ENCODE data around the gene RIMBP2.
"Not testable (repeated sequence)": the region's sequence is repeated elsewhere in the genome, so short reads cannot be mapped to it uniquely, and the experiment has no call there.

The RIMBP2 gene

DNA sequence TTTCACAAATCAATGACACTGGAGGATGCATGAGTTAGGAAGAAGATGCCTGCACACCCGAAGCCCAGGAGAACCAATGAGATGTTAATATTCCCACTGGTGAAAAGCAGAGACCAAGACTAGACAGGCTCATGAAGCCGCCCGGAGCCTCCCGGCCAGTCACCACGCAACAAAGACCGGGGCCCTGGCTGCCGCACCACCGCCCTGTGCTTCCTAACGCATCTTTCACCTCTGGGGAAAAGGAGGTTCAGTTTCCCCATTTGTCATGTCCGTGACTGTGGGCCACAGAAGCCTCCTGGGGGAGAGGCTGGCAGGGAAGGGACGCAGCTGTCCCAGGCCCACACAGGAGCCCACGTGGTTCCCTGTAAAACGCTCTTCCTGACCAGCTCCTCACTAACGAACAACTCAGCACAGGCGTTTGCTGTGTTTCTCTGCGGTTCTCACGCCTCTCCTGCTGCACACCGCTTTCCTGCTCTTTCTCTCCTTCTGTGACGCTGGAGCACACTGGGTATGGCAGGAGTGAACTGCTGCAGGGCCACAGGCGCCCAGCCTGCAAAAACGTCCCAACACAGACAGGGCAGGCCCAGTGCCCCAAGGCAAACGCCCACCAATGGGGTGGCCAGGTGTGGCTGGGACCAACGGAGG lies 10.8 kb downstream of the RIMBP2 start:
- no peak for DNase-seq

DNA sequence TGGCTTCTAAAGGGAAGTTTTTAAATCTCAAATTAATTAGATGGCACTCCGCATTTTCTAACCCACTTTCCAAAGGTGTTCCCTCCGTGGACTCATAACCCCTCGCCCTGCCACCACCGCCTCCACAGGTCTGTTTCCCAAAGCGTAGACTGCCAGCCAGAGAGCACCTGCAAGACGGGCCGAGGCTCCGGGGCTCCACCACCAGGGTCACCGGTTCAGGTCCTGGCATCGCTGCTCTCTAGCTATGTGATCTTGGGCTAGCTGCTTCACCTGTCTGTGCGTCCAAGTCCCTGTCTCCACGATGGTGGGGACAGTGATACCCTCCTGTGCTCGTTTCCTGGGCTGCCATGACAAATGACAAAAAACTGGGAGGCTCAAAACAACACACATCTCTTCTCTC lies 11.5 kb downstream of the RIMBP2 start:
- no peak for DNase-seq

DNA sequence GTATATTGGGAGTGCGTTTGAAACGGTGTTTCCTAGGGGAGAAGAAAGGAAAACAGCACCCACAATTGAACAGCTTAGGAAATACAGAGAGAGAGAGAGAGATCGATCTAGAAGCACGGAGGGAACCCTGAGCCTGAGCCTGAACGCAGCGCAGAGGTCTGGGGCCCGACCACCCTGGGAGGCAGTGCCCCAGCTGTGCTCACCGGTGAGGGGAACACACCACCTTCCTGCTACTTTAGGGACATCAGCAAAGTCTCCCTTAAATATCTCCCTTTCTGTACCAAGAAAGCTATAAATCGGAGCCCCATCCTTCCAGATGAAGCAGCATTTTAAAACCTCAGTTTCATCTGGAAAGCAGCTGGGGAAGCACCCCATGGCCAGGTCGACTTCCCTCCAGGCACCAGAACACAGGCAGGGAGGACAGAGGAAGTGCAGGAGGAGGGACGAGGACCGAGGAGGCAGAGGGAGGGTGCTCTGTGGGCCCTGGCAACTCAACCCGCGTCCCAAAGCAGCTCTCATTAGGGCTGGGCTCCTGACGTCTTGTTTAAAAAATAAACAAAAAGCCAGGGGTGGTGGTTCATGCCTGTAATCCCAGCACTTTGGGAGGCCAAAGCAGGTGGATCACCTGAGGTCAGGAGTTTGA lies 12.2 kb downstream of the RIMBP2 start:
- DNase-seq, result no peak

DNA sequence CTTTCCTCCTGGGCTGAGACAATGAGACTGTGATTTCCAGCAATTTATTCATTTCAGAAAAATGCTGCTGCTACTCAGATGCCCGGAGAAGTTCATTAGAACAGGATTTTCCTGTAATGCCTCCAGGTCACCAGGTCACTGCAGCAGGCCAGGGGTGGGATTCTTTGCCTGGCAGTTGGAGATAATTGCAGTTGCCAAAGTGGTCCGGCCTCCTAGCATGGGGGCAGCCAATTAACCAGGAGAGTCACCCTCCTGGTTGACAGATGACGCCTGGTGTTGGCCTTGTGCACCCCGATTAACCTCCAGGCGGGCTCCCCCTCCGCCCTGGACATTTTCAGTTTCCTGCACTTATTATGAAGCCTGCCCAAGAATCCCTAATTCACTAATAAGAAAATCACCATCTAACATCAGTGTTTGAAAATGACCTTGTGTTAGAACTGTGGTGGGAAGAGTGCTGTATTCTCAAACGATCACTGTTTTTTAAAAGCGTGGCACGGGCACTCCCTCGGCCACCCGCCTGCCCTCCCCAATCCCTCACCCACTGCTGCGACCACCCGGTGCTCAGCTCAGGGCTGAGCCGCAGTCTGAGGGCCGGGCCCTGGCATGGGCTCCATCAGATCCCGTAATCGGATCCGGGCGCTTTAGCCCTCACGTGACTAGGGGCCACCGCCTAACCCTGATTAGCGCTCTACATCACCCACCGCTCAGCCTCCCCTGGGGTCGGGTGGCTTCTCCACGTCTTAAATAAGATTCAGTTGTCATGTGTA lies 12.9 kb downstream of the RIMBP2 start:
- DNase-seq, result no peak

DNA sequence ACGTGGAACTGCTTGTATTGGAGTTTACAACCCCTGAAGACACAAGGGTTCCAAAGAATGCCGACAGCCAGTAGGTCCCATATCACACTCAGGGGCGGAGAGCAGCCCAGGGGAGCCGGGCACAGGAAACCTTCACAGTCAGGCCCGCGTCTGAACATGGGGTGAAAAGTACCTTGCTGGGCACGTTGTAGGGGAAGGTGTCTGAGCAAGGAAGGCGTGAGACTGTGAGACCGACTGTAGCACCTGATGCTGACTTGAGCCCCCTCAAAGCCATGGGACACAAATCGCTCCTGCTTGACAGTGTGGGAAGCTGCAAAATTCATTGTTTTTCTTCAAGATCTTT lies 14.7 kb downstream of the RIMBP2 start:
- DNase-seq, result no peak

DNA sequence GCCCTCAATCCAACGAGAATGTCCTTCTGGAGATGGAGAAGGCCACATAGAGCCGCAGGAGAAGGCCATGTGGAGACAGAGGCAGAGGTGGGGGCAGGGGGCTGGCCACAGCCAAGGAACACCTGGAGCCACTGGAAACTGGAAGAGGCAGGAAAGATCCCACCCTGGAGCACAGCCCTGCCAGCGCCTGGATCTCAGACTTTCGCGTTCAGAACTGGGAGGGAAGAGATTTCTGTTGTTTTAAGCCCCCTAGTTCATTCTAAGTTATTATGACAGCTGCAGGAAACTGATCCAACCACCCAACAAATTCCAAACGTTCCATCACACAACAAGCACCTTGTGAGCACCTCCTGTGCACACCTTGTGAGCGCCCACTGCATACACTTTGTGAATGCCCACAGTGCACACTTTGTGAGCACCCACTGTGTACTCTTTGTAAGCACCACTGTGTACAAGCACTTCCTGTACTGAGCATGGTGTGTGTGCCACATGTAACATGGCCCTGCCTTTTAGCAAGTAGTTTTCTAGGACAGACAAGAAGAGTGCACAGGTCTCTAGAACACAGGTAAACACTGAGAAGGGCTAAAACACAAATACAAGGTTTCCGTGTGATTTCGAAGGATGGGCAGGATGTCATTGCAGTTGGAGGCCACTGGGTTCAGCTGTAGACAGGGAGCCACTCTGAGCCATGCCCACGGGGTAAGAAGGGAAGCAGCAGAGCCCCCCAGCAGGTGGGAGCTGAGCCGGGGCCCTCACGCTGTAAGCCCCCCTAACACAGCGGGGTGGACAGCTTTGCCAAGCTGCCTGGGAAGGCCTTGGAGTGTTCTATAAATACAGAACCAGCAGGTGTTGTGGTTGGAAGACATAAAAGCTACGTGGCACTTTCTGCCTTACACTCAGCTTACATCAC lies 15.4 kb downstream of the RIMBP2 start:
- no peak for DNase-seq

DNA sequence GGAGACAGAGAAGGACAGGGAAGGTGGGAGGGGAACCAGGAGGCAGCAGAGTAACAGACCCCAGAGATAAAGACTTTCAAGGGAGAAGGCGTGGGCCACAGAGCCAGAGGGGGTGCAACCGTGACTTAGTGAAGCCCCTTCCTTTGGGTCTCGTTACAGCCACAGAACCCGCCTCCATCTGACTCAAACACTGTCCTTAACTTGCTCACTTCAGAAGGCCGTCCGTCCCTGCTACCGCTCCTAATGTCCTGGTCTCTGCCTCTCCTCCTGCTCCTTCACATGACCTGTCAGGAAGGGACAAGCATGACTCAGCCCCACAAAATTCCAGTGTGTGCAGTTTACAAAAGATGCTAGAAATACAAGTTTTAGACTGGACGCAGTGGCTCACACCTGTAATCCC lies 18.0 kb downstream of the RIMBP2 start:
- DNase-seq, result no peak

DNA sequence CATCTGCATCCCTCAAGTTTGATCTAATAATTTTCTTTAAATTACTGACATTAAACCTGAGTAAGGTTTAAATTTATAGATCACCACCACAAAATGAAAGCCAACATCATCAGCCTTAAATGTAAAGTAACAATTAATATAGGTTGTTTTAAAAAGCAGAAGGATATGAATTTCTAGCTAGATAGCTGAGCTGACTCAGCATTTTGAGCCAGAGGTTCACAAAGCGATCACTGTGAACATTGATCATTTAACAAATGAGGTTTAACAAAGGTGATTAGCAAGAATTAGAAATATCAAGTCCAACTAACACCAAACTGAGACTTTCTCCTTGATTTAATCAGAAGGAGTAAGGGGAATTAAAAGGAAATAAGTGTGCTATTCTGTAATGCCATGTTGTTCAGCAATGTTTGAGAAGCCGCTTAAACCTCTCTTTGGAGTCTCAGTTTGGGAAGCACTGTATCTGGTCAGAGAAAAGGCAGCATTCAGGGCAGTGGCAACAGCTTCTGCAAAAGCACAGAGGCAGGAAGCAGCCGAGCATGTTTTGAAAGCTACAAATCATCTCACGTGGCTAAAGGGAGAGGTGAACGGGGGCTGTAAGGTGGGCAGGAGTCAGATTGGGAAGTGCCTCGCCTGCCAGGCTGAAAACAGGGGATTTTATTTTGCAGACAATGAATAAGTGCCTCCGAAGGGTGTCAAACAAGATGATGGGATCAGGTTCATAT lies 19.6 kb downstream of the RIMBP2 start:
- no peak for DNase-seq

DNA sequence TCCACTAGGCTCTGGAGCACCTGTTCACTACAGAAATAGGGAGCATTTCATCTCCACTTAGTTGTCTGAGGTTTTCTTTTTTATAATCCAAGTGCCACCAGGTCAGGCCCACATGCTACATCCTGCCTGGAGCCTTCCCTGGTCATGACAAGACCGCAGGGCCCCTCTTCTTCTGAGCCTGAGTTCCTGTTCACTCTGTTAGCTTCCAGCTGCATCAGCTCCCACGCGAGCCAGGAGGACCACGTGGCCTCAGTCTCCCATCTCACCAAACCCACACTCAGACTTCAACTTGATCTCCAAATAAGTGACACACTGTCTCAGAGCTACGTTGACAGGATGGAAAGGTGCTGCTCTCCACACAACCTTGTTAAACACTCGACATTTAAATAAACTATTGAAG lies 21.0 kb downstream of the RIMBP2 start:
- no peak for DNase-seq

DNA sequence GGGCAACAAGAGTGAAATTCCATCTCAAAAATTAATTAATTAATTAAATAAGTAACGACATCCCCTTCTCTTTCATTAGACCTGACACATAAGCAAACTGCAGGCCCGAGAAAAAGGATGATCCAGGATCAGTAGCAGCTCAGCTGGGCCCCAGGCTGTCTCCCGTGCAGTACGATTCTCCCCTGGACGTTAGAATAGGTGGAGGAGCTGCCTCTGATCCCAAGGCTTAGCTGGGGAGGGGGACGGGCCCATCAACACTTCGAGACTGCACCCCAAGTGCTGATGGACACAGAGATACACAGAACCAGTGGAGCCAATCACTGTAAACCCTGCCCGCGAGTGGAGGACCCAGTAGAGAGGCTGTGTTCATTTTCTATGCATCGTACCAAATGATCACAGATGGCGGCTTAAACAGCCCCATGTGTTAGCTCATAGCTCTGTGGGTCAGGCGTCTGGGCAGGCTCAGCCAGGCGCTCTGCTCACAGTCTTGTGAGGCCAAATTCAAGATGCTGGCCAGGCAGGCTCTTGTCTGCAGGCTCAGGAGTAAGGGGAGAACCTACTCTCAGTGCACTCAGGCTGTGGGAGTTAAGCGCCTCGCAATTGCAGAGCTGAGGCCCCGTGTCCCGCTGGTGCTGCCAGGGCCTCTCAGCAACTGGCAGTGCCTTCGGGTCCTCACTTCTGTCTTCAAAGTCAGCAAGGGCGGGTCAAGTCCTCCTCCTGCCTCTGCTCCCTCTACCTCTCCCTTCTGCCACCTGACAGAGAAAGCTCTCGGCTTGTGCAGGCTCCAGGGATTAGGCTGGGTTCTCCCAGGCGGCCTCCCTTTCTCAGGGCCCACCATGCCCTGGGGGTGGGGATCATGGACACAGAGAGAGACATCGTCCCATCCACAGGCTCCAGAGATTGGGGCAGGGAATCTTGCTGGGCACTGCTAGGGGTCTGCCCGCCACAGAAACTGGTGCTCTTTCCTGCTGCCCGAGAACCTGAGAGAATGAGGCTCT lies 26.4 kb downstream of the RIMBP2 start:
- DNase-seq, result no peak

DNA sequence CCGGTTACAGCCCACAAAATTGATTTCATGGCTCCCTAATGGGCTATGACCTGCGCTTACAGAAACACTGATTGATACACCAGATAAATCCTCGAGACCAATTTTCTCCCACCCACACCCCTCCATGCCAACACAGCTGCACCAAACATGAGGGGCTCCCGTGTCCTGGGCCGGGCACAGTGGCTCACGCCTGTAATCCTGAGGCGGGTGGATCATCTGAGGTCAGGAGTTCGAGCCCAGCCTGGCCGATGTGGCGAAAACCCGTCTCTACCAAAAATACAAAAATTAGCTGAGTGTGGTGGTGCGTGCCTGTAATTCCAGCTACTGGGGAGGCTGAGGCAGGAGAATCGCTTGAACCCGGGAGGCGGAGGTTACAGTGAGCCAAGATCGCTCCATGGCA lies 27.1 kb downstream of the RIMBP2 start:
- not testable (repeated sequence) for DNase-seq

DNA sequence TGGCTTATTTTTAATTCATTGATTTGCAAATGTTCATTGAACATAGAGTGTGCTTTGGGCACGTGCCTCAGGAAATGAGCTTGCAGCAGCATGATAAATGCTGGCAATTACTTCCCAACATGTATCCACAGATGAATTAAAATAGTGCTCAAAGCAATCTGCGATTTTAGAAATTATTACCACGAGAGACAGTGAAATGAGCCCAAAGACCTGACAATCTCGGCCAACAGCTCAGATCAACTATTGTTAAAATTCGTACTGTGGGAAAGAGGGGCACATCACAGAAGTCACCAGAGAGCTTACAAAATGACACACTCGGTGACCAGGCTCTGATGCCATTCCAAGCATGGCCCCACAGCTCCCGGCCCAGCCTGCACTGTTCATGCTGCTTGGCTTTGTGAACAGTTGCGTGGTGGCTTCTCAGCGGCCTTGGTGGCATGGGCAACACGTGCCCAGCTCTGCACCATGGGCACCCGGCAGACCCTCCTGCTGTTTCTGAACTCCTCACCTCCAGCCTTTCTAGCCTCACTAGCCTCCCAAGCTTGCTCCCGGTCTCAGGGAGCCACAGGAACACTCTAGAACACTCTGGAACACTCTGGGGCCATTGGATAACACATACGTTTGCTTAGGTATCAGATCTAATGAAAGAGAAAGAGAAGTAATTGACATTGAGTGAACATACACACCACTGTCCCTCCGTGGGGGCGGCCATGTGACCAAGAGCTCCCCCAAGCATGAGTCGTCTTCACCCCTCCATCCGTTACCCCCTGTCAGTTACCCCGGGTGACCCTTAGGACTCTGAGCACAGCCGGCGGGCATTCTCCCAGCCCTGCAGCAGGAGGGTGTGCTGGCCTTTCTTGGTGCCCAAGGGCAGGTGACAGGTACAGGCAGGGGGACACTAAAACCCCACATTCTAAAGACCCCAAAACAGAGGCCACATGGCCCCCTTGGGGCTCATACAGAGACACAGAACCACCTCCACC lies 28.0 kb downstream of the RIMBP2 start:
- DNase-seq, result no peak

DNA sequence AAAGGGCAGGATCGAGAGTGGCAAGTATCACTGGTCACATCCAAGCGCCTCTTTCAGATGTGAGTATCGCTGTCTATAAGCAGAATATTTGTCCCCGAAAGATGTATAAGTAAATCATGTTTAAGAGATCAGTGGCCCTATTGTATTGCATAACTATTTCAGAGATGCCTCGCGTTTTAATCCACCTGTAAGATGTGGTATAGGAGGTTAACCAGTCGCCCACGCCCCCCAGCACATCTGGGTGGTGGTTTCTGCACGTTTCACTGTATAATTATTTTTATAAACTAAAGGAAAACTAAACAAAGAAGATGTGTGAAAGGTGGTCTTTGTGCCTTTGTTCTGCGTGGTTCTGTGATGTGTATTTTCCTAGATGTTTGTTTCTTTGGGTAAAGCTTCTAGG lies 28.9 kb downstream of the RIMBP2 start:
- DNase-seq, result no peak

DNA sequence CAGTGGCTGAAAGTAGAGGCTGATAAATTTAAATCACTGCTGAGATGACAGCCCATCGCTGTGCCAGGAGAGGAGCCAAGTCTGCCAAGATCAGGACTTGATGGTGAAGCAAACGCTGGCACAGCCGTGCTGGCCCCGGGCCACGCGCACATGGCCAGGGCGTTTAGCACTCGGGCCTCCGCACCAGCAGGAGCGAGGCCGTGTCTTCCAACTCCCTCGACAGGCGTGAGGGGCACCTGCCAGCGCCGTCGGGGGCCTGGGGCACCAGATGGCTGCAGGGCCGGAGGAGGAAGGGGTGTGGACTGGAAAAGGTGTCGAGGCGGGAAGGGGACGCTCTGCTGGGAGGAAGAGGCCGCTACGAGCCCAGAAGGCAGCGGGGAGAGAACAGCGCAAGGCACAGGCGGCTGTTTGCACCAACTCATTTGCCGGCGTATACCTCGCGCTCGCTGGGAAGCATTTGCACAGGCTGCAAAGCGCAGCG lies 29.5 kb downstream of the RIMBP2 start:
- no peak for DNase-seq

DNA sequence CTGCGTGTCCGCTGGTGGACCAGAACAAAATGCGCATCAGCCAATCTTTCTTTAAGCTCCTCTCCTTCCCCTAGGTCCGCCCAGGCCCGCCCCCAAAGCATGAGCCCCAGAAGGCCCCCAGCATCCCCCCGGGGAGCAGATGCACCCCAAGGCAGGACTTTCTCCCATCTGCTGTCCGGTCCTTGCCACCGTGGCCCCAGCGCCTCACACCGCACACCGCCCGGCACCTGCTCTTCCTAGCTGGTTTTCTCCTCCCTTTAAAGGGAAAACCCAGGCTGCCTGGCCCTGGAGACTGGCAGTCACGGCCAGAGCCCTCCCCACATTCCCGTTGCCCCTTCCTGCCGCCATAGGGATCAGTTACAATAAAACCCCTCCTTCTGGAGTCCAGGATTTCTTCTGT lies 30.2 kb downstream of the RIMBP2 start:
- DNase-seq, result no peak

DNA sequence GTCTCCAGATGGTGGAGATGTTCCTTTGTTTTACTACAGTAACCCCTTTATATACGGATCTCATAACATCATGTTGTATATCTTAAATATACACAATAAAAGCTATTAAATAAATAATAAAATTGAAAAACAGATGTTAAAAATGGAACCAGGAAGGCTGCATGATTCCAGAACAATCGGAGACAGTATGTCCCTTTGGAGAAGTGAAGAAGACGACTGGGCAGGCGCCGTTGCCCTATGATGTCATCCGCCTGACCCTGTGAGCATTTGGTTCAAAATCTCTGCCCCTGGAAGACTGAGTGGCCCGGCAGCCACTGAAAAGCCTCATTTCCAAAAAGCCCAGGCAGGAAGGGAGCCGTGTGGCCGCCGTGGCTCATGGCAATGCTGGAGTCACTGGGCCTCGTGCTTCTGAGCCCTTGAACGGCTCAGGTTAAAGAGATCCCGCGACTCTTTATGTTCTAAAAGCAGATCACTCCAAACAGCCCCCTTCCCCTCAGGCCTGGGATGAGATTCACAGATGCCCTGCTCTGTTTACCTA lies 30.8 kb downstream of the RIMBP2 start:
- no peak for DNase-seq

DNA sequence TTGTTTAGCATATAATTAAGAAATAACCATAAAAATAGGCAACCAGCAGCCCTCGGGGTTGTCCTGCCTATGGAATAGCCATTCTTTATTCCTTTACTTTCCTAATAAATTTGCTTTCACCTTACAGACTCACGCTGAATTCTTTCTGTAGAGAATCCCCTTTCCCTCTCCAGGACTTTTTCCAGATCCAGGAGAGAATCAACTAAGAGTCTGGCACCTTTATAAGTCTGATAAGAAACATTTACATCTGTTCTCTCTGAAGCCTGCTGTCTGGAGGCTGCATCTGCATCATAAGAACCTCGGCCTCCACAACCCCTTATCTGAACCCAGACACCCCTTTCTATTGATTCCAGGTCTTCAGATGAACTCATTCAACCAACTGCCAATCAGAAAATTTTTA lies 32.3 kb downstream of the RIMBP2 start:
- no peak for DNase-seq

DNA sequence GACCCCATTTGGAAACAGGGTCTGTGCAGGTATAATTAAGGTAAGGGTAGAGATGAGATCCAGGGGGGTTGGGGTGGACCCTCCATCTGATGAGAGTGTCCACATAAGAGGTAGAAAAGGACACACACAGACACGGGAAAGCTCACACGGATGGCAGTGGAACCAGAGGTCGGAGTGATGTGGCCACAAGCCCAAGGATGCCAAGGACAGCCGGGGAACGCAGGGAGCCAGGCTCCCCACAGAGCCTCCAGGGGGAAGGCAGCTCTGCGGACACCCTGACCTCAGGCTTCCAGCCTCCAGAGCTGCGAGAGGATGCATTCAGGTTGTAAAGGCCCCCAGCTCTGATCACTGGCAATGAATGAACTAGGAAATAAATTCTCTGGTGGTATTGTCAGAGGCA lies 33.0 kb downstream of the RIMBP2 start:
- no peak for DNase-seq

DNA sequence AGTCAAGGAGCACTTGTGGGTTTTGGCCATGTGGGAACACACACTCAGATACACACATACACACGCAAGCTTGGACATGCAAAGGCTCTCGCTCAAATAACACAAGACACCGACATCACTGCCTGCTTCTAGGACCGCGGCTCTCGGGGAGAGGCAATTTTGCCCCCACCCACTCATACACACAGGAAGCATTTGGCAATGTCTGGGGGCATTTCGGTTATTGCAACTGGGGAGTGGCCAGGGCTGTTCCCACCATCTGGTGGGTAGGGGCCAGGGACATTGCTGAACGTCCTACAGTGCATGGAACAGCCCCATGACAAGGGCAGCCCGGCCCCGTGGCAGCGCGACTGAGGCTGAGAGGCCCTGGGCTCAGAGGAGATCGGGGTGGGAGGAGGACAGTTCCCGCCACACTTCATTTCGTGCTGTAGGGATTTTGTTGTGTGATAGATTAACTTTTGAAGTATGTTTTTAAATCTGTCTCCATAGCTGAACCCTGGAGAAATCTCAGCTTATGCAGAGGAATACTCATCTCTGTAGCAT lies 35.6 kb downstream of the RIMBP2 start:
- no peak for DNase-seq

Data from activated gamma-delta T cell (primary cell).